NB4 (cell line): Measurements from ENCODE around the gene HRG.

Experiments used
- CTCF ChIP-seq: IDR thresholded peaks from one replicate; pipeline ENCODE4 v1.5.1; 2012; ENCODE audit warnings: low read depth, low read length
- MAX ChIP-seq: IDR thresholded peaks from 2 replicates; pipeline ENCODE4 v1.6.1; 2011; ENCODE audit warnings: low read depth, low read length
- MYC ChIP-seq: IDR thresholded peaks from 2 replicates; pipeline ENCODE4 v1.6.1; 2011; ENCODE audit warnings: low read depth, low read length
- POLR2A ChIP-seq: IDR thresholded peaks from 2 replicates; pipeline ENCODE4 v1.6.1; 2011; ENCODE audit warnings: mild to moderate bottlenecking; ENCODE audit not compliant: insufficient read length; ENCODE audit errors: extremely low read depth

- TF ChIP-seq CTCF (no peak), POLR2A (no peak), MAX (no peak), MYC (no peak)
Observed at GRCh38 chr3:186664506-186664905, 1.3 kb upstream of the HRG start.
